Loucy (cell line): ENCODE measurements around the gene ARFGEF3.

ENCODE experiments used
- CTCF ChIP-seq: fragments of 200-600 bp; sonication (generic); conservative IDR thresholded peaks from 2 replicates; pipeline ENCODE4 v1.5.1; 2014; ENCODE audit warnings: mild to moderate bottlenecking, antibody characterized with exemption, low read length
- EZH2phosphoT487 ChIP-seq: fragments of 200-600 bp; IDR thresholded peaks from 2 replicates; pipeline ENCODE4 v1.6.1; 2018; ENCODE audit warnings: antibody characterized with exemption, mild to moderate bottlenecking, moderate library complexity, borderline replicate concordance

DNA sequence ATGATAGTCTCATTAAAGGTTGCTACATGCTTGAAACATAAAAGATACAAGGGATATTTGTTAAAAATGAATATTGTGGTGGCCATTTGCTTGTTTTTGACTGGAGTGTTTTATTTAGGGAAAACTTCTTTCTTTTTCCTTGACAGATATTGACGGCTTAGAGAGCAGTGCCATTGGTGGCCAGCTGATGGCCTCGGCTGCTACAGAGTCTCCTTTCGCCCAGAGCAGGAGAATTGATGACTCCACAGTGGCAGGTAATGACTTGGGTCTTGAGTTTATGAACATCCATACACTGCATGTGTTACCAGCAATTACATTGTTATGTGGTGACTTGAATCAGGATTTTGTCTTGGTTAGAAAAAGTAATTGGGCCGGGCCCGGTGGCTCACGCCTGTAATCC is 124.1 kb downstream of the ARFGEF3 start:
- TF ChIP-seq CTCF (peak; percentile 51), EZH2phosphoT487 (no peak)
